HepG2 (cell line): ENCODE measurements around the gene CFAP54. TPM values are rescaled to one million over a fixed set of nuclear protein-coding genes. Genes with fewer than 3 reads are reported as not detected.

Source experiments
- ATAC-seq: fragments of 200-7000 bp; cut with Tn5 transposase; 3 replicates; pipeline ENCODE4 v1.9.1; 2020; ENCODE audit warnings: mild to moderate bottlenecking, moderate library complexity
- BruUV-seq: library from RNA; stranded (reverse); fragments of 400-500 nt; replicated peaks from 2 replicates; lab custom pipeline; 2021; lab: Mats Ljungman, UMichigan
- CTCF ChIA-PET: fragments of 300-600 bp; formaldehyde crosslinking; extraction: SDS; loops from one replicate; lab custom pipeline; 2021; ENCODE audit warnings: low total read pairs, inconsistent platforms, low intra/inter-chr PET ratio; lab: Yijun Ruan, JAX
- POLR2A ChIA-PET: fragments of 350-600 bp; sonication (Branson Sonifier 250); formaldehyde crosslinking; loops from one replicate; lab custom pipeline; 2020; ENCODE audit warnings: antibody characterized with exemption, inconsistent platforms; lab: Yijun Ruan, JAX
- DNase-seq: peaks from one replicate; pipeline ENCODE4 v3.0.0-alpha.2; 2015; ENCODE audit warnings: low spot score
- FAIRE-seq: peaks from 3 replicates; lab custom pipeline; 2011; peaks lifted over from hg19 to GRCh38; lab: Jason Lieb, UNC
- H2AFZ ChIP-seq: one replicate; pipeline ENCODE4 v1.6.1; 2011; ENCODE audit warnings: low read length, inconsistent platforms
- H3K27ac ChIP-seq: fragments of 300-600 bp; 3 replicates; pipeline ENCODE4 v1.8.0; 2011; ENCODE audit warnings: mixed run types, mild to moderate bottlenecking, mixed read lengths, low read length, inconsistent platforms; ENCODE audit not compliant: insufficient read depth; ENCODE audit errors: extremely low read length
- H3K27me3 ChIP-seq, 2 experiments: fragments of 200-600 bp in 1 of 2; 2 replicates in 1 of 2; 3 replicates in 1 of 2; pipeline versions ENCODE4 v1.6.0 to v1.8.0; 2011; ENCODE audit warnings: low read length in 2 of 2, mild to moderate bottlenecking in 2 of 2, moderate library complexity in 2 of 2, inconsistent platforms in 1 of 2; ENCODE audit not compliant: insufficient read depth in 2 of 2, control insufficient read depth in 1 of 2
- H3K36me3 ChIP-seq, 2 experiments: fragments of 200-600 bp in 1 of 2; replicated peaks in 1 of 2; 2 replicates in 1 of 2; 3 replicates in 1 of 2; pipeline versions ENCODE4 v1.5.1 to v1.8.0; 2011; ENCODE audit warnings: low read length in 2 of 2, inconsistent platforms in 1 of 2; ENCODE audit not compliant: insufficient read depth in 2 of 2, control insufficient read depth in 1 of 2
- H3K4me1 ChIP-seq: 2 replicates; pipeline ENCODE4 v1.5.1; 2012; ENCODE audit warnings: low read length, inconsistent platforms; ENCODE audit not compliant: insufficient read depth
- H3K4me2 ChIP-seq: 2 replicates; pipeline ENCODE4 v1.6.0; 2011; ENCODE audit warnings: low read depth, low read length, inconsistent platforms
- H3K4me3 ChIP-seq, 3 experiments: fragments of 200-600 bp in 1 of 3; sonication (generic), shearing (Covaris generic) in 1 of 3; replicated peaks in 1 of 3; 2 replicates each; pipeline ENCODE4 v1.5.1; 2011 to 2016; ENCODE audit warnings: low read length in 3 of 3, inconsistent platforms in 2 of 3, low read depth in 2 of 3, mild to moderate bottlenecking in 2 of 3, control low read depth in 1 of 3, mixed read lengths in 1 of 3; ENCODE audit not compliant: insufficient read depth in 1 of 3
- H3K79me2 ChIP-seq: one replicate; pipeline ENCODE4 v1.6.1; 2011; ENCODE audit warnings: low read length, inconsistent platforms; ENCODE audit not compliant: insufficient read depth
- H3K9ac ChIP-seq: 2 replicates; pipeline ENCODE4 v1.6.0; 2011; ENCODE audit warnings: mild to moderate bottlenecking, low read depth, low read length, inconsistent platforms; ENCODE audit not compliant: insufficient read depth
- H3K9me3 ChIP-seq: 2 replicates; pipeline ENCODE4 v1.5.1; 2012; ENCODE audit warnings: mild to moderate bottlenecking, low read length
- H4K20me1 ChIP-seq: 2 replicates; pipeline ENCODE4 v1.6.0; 2011; ENCODE audit warnings: inconsistent platforms, mild to moderate bottlenecking, low read length, moderate library complexity; ENCODE audit not compliant: insufficient read depth
- CTCF ChIP-seq: sonication (generic); formaldehyde crosslinking; IDR thresholded peaks from 2 replicates; pipeline ENCODE4 v1.5.0; 2020; ENCODE audit warnings: mild to moderate bottlenecking, missing genetic modification reagents, moderate library complexity
- ELF3 ChIP-seq: IDR thresholded peaks from 2 replicates; pipeline ENCODE4 v1.6.1; 2016; ENCODE audit warnings: missing genetic modification reagents, missing compliant biosample characterization
- FOXP1 ChIP-seq, 2 experiments: fragments of 450-650 bp in 1 of 2; IDR thresholded peaks; 2 replicates each; pipeline ENCODE4 v1.6.1; 2017 to 2018; ENCODE audit warnings: antibody characterized with exemption in 1 of 2
- NR0B2 ChIP-seq: sonication (generic); formaldehyde crosslinking; IDR thresholded peaks from 2 replicates; pipeline ENCODE4 v1.4.0; 2020; ENCODE audit warnings: mild to moderate bottlenecking, missing genetic modification reagents
- RAD21 ChIP-seq: fragments of 450-650 bp; formaldehyde crosslinking; IDR thresholded peaks from 2 replicates; pipeline ENCODE4 v1.5.0; 2020; ENCODE audit warnings: mild to moderate bottlenecking
- SNAI1 ChIP-seq: sonication (generic); formaldehyde crosslinking; IDR thresholded peaks from 2 replicates; pipeline ENCODE4 v1.5.0; 2020; ENCODE audit warnings: mild to moderate bottlenecking, missing genetic modification reagents, borderline replicate concordance
- ZNF777 ChIP-seq: sonication (generic); formaldehyde crosslinking; IDR thresholded peaks from 2 replicates; pipeline ENCODE4 v1.4.0; 2020; ENCODE audit warnings: missing genetic modification reagents
- WGBS: methylation state at CpG from one replicate; pipeline ENCODE4 v1.1.6; 2017; ENCODE audit warnings: low lambda C conversion rate; 5-methylcytosine and 5-hydroxymethylcytosine counted together
- in situ Hi-C: cut with HindIII; loops from 2 replicates; pipeline ENCODE4 v1.10.0; 2017; ENCODE audit warnings: low pct_unique_long_range_greater_than_20kb; ENCODE audit not compliant: extremely low pct_ligation_motif_present
- intact Hi-C: fragments of 100-400 bp; cut with micrococcal nuclease; formaldehyde crosslinking; loops from one replicate; pipeline ENCODE4 v1.10.0; 2022; ENCODE audit not compliant: unreplicated experiment
- polyA plus RNA-seq, 8 experiments: library from polyadenylated mRNA; depleted of rRNA in 3 of 8; stranded (reverse) in 7 of 8; unstranded in 1 of 8; fragments of >200 nt; fragmentation: Illumina TruSeq in 4 of 8; extraction: Trizol in 4 of 8; gene quantifications; 2 replicates each; pipeline versions ENCODE4 v1.2.1 to v1.2.3, GENCODE V29; 2011 to 2016; ENCODE audit warnings: low read depth in 4 of 8, missing spikeins in 1 of 8, mixed read lengths in 1 of 8; ENCODE audit not compliant: insufficient read depth in 1 of 8
- total RNA-seq, 5 experiments: library from RNA; depleted of rRNA; stranded (reverse); fragments of >200 nt; fragmentation: Illumina TruSeq; extraction: Trizol; gene quantifications; 2 replicates each; pipeline ENCODE4 v1.2.3, GENCODE V29; 2016; ENCODE audit warnings: low read depth in 1 of 5
- TF ChIP-seq, protein P1 (sequence below): sonication (generic); formaldehyde crosslinking; IDR thresholded peaks from 2 replicates; pipeline ENCODE4 v1.4.0; 2020; ENCODE audit warnings: missing genetic modification reagents; ENCODE audit errors: not compliant biosample characterization
- TF ChIP-seq, protein P2 (sequence below): sonication (generic); formaldehyde crosslinking; IDR thresholded peaks from 2 replicates; pipeline ENCODE4 v1.5.1; 2020; ENCODE audit warnings: mild to moderate bottlenecking, missing genetic modification reagents, moderate library complexity
- TF ChIP-seq, protein P3 (sequence below): sonication (generic); formaldehyde crosslinking; conservative IDR thresholded peaks from 2 replicates; pipeline ENCODE4 v1.4.0; 2020; ENCODE audit warnings: mild to moderate bottlenecking, missing genetic modification reagents, moderate library complexity

CFAP54 gene
- total and polyA plus RNA-seq, 2 of the 13 experiments (the other 11 are each of a cell fraction or from before 2014, with no cell fraction given), result not detected

GRCh38 chr12:96516472-96517430 is 27.4 kb downstream of the CFAP54 start:
- no peaks in the 10 kb centered on the region for H3K79me2 ChIP-seq
- no peaks in the 10 kb centered on the region for H3K36me3 ChIP-seq
- intact Hi-C loops (loop anchor here (1.0 to 2.0 kb wide), 2 partner anchors 302 to 454 kb away; no protein-coding TSS in a partner anchor), in situ Hi-C loops (loop anchor here (10.0 to 25.0 kb wide), 2 partner anchors 304 to 452 kb away; no protein-coding TSS in a partner anchor)
- H3K9me3 ChIP-seq, result no peaks in the 10 kb centered on the region
- POLR2A ChIA-PET, result no interaction called here
- no peaks in the 10 kb centered on the region for H3K4me1 ChIP-seq
- H3K9ac ChIP-seq, result no peak overlapping the region
- H3K27me3 ChIP-seq, result peaks cover 1 to 4% of the 10 kb centered on the region in 2 experiments; a peak in 1 of 5 replicates
- H4K20me1 ChIP-seq, result no peaks in the 10 kb centered on the region
- CTCF ChIA-PET, result interaction anchor here (1.3 to 2.4 kb wide), 3 partner anchors 27 to 501 kb away, joined by 6 to 16 read pairs (median 6); partner anchors contain the start of gene CFAP54
- DNase-seq (peak; percentile 43), ATAC-seq (peak; percentile 59; the same call in 2 of the 3 replicates), FAIRE-seq (peak; percentile 51)
- H3K4me3 ChIP-seq, result no peak overlapping the region
- no peak overlapping the region for H2AFZ ChIP-seq
- BruUV-seq, result no TSS peak
- no peak overlapping the region for H3K27ac ChIP-seq
- no peak overlapping the region for H3K4me2 ChIP-seq
- 8% methylated on average over 8 of the region's 8 CpGs for WGBS
- no peak for TF ChIP-seq NR0B2 (CRISPR knock-in tag)
- no peak for TF ChIP-seq FOXP1 (IDR thresholded peaks at IDR 0.05)
- no peak for TF ChIP-seq FOXP1 (CRISPR knock-in tag; IDR thresholded peaks at IDR 0.05)
- peak; percentile 78 for TF ChIP-seq CTCF
- TF ChIP-seq ELF3, result peak; percentile 77
- TF ChIP-seq SNAI1, result no peak
- TF ChIP-seq, protein P1, sequence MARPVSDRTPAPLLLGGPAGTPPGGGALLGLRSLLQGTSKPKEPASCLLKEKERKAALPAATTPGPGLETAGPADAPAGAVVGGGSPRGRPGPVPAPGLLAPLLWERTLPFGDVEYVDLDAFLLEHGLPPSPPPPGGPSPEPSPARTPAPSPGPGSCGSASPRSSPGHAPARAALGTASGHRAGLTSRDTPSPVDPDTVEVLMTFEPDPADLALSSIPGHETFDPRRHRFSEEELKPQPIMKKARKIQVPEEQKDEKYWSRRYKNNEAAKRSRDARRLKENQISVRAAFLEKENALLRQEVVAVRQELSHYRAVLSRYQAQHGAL (CRISPR knock-in tag), result no peak
- TF ChIP-seq, protein P2, sequence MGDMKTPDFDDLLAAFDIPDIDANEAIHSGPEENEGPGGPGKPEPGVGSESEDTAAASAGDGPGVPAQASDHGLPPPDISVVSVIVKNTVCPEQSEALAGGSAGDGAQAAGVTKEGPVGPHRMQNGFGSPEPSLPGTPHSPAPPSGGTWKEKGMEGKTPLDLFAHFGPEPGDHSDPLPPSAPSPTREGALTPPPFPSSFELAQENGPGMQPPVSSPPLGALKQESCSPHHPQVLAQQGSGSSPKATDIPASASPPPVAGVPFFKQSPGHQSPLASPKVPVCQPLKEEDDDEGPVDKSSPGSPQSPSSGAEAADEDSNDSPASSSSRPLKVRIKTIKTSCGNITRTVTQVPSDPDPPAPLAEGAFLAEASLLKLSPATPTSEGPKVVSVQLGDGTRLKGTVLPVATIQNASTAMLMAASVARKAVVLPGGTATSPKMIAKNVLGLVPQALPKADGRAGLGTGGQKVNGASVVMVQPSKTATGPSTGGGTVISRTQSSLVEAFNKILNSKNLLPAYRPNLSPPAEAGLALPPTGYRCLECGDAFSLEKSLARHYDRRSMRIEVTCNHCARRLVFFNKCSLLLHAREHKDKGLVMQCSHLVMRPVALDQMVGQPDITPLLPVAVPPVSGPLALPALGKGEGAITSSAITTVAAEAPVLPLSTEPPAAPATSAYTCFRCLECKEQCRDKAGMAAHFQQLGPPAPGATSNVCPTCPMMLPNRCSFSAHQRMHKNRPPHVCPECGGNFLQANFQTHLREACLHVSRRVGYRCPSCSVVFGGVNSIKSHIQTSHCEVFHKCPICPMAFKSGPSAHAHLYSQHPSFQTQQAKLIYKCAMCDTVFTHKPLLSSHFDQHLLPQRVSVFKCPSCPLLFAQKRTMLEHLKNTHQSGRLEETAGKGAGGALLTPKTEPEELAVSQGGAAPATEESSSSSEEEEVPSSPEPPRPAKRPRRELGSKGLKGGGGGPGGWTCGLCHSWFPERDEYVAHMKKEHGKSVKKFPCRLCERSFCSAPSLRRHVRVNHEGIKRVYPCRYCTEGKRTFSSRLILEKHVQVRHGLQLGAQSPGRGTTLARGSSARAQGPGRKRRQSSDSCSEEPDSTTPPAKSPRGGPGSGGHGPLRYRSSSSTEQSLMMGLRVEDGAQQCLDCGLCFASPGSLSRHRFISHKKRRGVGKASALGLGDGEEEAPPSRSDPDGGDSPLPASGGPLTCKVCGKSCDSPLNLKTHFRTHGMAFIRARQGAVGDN (CRISPR knock-in tag), result no peak
- TF ChIP-seq RAD21, result peak; percentile 63; the same call in 1 of the 2 replicates
- TF ChIP-seq ZNF777 (CRISPR knock-in tag), result no peak
- TF ChIP-seq, protein P3, sequence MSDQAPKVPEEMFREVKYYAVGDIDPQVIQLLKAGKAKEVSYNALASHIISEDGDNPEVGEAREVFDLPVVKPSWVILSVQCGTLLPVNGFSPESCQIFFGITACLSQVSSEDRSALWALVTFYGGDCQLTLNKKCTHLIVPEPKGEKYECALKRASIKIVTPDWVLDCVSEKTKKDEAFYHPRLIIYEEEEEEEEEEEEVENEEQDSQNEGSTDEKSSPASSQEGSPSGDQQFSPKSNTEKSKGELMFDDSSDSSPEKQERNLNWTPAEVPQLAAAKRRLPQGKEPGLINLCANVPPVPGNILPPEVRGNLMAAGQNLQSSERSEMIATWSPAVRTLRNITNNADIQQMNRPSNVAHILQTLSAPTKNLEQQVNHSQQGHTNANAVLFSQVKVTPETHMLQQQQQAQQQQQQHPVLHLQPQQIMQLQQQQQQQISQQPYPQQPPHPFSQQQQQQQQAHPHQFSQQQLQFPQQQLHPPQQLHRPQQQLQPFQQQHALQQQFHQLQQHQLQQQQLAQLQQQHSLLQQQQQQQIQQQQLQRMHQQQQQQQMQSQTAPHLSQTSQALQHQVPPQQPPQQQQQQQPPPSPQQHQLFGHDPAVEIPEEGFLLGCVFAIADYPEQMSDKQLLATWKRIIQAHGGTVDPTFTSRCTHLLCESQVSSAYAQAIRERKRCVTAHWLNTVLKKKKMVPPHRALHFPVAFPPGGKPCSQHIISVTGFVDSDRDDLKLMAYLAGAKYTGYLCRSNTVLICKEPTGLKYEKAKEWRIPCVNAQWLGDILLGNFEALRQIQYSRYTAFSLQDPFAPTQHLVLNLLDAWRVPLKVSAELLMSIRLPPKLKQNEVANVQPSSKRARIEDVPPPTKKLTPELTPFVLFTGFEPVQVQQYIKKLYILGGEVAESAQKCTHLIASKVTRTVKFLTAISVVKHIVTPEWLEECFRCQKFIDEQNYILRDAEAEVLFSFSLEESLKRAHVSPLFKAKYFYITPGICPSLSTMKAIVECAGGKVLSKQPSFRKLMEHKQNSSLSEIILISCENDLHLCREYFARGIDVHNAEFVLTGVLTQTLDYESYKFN (CRISPR knock-in tag), result no peak
